GM21367 (cell line): ENCODE results near the gene WDR18.
"Not testable (repeated sequence)": the region's sequence is repeated elsewhere in the genome, so short reads cannot be mapped to it uniquely, and the experiment has no call there.

Experiments
- ATAC-seq: cut with Tn5 transposase; IDR thresholded peaks from one replicate; pipeline ENCODE4 v1.9.1; 2021; ENCODE audit not compliant: unreplicated experiment

WDR18 gene

GRCh38 chr19:1018393-1018792 is 34.2 kb downstream of the WDR18 start:
- no peak for ATAC-seq

GRCh38 chr19:1018932-1019615 is 34.9 kb downstream of the WDR18 start:
- no peak for ATAC-seq

- ATAC-seq = no peak
These were observed 35.4 kb downstream of the WDR18 start for GRCh38 chr19:1019616-1019961.

- peak; percentile 2 for ATAC-seq
These were observed 36.1 kb downstream of the WDR18 start for GRCh38 chr19:1019980-1020867.

- peak; percentile 64 for ATAC-seq
These were observed 36.8 kb downstream of the WDR18 start, which contains the start of gene TMEM259 for GRCh38 chr19:1020868-1021425. TSS of gene TMEM259 (minus strand) at chr19:1021123. CDS start at chr19:1020996, 127 bp downstream.

GRCh38 chr19:1023883-1024188 is 39.7 kb downstream of the WDR18 start:
- not testable (repeated sequence) for ATAC-seq

GRCh38 chr19:1025080-1025479 is 40.9 kb downstream of the WDR18 start:
- not testable (repeated sequence) for ATAC-seq

GRCh38 chr19:1025960-1026782 is 42.0 kb downstream of the WDR18 start, which contains the start of gene CNN2:
TSS of gene CNN2 (plus strand) at chr19:1026608. CDS start at chr19:1026662, 54 bp downstream.
- peak; percentile 41 for ATAC-seq

GRCh38 chr19:1026783-1027649 is 42.9 kb downstream of the WDR18 start:
- ATAC-seq = no peak

GRCh38 chr19:1027650-1028061 is 43.5 kb downstream of the WDR18 start:
- no peak for ATAC-seq

GRCh38 chr19:1028062-1028926 is 44.1 kb downstream of the WDR18 start:
- no peak for ATAC-seq

GRCh38 chr19:1032264-1032867 is 48.2 kb downstream of the WDR18 start:
- no peak for ATAC-seq

GRCh38 chr19:1035998-1036621 is 52.0 kb downstream of the WDR18 start:
- no peak for ATAC-seq

- no peak for ATAC-seq
These were observed 53.5 kb downstream of the WDR18 start for GRCh38 chr19:1037621-1038064.

- ATAC-seq = no peak
These were observed 55.0 kb downstream of the WDR18 start for GRCh38 chr19:1038978-1039645.

- ATAC-seq = peak; percentile 59
These were observed 55.7 kb downstream of the WDR18 start, which contains the start of gene ABCA7 for GRCh38 chr19:1039646-1040475. TSS of gene ABCA7 (plus strand) at chr19:1040107. CDS start at chr19:1041362, 1,255 bp downstream.
